NCI-H1694 treated with DMSO at 0.1 percent for 48 hours (cell line): Measurements from ENCODE around the gene LIG3.
"Not testable (repeated sequence)": the region's sequence is repeated elsewhere in the genome, so short reads cannot be mapped to it uniquely, and the experiment has no call there.

Source experiments
- DNase-seq: peaks from one replicate; lab custom pipeline; 2025; lab: John Stamatoyannopoulos, UW

The LIG3 gene

DNA sequence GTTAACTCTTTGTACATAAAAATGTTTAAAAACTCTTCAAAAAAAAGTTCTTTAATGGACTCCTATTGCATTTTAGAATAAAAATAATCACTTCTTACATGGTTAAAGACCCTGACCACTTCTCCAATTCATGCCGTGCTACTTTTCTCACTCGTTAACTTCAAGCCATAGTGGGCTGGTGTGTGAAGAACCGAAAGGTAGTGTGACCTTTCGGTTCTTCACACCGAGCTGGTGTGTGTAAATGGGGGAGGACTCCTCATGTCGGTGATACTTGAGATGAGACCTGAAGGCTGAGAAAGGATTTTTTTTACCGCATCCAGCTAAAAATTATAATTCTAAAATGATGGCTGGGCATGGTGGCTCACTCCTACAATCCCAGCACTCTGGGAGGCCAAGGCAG, 61.1 kb downstream of the LIG3 start:
- DNase-seq, result no peak

DNA sequence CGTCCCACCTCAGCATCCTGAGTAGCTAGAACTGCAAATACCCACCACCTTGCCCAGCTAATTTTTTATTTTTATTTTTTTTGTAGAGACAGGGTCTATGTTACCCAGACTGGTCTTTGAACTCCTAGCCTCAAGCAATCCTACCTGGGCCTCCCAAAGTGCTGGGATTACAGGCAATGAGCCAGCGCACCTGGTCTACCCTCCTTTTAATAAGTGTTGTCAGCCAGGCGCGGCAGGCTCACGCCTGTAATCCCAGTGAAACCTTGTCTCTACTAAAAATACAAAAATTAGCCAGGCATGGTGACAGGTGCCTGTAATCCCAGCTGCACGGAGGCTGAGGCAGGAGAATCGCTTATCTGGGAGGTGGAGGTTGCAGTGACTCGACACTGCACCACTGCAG, 63.9 kb downstream of the LIG3 start:
- DNase-seq, result no peak

DNA sequence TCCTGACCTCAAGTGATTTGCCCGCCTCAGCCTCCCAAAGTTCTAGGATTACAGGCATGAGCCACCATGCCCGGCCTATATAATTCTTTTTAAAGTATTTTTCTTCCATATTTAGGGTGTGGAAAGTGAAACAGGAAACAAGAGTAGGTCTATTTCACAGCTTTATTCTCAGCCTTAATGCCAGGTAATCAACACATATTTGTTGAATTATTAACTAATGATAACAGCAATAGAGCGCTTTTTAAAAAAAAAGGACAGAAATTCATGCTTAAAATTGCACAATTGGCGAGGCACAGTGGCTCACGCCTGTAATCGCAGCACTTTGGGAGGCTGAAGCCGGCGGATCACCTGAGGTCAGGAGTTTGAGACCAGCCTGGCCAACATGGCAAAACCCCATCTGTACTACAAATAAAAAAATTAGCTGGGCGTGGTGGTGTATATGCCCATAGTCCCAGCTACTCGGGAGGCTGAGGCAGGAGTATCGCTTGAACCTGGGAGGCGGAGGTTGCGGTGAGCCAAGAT, 65.2 kb downstream of the LIG3 start:
- DNase-seq, result not testable (repeated sequence)

DNA sequence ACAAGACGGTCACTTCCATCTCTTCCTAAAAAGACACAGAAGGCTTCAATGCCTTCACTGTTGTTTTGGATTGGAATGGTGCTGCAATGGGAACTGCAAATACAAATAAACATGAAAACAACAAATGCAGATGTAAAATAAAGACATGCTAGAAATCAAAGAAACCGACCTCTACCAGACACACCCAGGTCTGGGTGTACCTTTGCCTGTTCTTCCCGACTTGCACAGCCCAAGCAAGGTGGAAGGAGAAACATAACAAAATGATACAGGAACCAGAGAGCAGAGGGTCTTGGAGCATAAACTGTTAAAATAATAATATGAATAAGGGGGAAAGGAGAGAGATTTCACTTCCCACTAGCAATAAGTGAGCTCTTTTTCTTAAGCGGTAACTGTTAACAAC, 65.9 kb downstream of the LIG3 start:
- no peak for DNase-seq

DNA sequence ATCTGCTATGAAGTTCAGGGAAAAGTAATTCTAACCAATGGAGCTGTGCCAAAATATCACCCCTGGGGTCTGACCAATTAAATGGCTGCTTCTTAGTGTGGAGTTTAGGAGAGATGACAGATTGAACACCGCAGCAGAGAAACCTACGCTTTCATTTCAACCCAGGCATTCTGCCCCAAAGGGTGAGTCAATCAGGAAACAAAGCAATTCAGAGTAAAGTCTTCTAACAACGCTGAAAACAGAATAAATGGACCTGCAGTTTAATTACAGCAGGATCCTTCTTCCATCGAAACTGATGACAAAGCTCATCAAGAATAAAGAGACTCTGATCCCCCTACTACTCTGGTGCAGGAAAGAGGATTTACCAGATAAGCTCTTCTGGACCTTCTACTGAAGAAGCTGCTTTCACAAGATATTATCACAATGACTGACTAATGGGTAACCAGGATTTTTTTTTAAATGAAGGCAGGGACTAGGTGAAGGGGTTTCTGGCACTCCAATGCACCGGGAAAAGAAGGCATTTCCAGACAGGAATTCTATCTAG, 66.5 kb downstream of the LIG3 start:
- DNase-seq, result no peak

DNA sequence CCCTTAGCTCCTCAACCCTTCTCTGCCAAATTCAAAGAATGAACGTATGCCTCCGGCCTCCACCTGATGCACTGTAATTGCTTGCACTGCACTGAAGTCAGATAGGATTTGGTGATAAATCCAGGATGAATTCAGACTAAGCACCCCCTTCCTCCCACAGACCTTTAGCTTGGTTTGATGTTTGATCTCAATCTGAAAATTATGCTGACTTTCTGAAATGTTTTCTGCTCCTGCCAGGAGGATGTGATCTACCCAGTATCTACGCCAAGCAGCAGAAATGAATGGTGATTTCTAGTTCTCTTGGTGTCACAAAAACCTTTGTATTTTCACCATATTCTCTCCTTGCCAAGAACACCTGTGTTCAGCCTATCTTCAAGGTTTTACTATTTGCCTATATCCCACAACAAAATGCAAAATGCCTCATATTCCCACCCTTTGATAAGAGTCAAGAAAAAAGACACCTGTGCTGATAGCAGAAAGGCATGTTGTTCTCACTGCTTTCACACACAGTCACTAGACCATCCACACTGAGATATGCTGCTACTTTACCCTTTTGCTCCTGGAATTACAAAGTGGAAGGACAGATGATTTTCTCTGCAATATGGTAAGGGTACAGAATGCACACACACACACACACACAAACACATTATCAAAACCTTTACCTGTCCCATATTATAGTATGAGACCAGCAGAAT, 68.5 kb downstream of the LIG3 start:
- DNase-seq, result no peak

DNA sequence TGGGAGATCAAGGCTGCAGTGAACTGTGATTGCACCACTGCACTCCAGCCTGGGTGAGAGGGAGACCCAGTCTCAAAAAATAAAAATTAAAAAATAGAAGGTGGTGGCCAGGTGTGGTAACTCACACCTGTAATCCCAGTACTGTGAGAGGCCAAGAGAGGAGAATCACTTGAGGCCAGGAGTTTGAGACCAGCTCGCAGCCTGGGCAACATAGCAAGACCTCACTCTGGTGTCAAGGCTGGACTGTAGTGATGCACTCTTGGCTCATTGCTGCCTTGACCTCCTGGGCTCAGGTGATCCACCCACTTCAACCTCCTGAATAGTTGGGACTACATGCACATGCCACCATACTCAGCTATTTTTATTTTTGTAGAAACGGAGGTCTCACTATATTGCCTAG, 69.9 kb downstream of the LIG3 start:
- no peak for DNase-seq

DNA sequence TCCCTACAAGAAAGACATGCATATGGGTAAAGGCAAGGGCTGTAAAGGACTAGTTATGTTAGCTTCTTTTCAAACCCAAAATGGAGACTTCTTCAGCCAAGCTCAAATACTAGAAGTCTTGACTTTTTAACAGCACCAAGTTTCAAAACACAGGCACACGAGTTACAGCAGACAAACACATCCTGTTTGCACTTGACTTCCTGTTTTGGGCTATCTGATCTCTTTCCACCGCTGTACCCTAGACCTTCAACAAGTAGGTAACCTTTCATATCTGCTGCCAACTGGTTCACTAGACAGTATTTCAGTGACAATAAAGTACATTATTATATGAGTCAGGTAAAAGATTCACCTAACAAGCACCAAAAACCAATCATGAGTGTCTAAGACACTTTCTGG, 70.9 kb downstream of the LIG3 start:
- no peak for DNase-seq

DNA sequence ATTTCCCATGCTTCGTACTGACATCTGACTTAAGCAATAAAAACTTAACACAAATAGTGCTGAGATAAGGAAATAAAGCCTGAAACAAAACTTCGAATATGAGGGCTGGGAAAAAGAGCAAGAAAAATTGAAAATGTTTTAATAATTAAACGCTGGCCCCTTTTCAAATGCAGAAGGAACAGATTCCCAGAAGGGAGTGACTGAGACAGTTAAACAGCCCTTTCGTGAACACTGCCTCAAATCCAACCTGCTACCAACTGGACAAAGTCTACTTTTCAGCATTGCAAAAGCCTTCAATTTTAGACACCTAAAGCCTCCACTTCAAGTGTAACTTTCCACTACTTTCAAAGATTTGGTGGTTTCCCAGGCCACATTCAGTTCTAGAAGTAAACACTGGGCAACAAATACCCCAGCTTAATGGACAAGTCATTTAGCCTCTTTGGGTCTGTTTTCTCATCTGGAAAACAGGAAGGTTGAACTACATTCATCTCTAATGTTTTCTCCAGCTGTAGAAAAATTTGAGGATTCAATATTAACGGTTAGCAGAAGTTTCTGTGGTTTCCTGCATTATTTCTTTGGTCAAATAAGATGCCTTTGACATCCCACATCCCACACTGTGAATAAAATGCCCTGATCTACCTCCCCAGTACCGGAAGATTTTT, 71.4 kb downstream of the LIG3 start:
- DNase-seq, result no peak

DNA sequence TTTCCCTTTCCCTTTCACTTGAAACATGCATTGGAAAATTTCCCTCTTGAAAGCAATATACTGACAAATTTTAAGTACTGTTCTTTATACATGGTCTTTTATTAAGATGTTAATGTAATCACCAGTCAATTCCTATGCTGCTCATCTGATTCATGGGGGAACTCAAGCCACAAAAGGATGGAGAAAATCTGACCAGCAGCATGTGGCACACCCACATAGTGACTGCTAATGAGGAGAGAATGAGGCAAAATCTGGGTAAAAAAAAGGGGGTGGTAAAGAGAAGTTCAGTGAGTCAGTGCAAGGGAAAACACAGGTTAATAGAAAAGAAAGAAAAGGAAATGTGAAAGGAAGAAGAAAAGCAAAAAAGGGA, 71.9 kb downstream of the LIG3 start:
- DNase-seq, result no peak

DNA sequence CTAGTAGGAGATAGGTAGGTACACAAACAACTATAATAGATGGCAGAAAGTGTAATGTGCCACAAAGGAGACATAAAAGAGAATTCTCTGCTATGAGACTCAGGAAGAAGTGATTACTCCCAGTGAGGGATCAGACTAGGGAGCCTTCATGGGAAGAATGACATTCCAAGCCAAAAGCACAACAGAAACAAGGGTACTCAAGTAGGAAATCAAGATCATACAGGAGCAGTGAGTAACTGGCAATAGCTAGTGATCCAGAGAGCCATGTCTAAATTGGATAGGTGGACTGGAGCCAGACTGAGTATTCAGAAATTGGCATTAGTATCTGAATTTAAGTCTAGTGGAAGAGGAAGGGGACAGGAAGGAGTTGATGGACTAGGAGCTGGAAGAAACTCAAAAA, 72.5 kb downstream of the LIG3 start:
- no peak for DNase-seq

DNA sequence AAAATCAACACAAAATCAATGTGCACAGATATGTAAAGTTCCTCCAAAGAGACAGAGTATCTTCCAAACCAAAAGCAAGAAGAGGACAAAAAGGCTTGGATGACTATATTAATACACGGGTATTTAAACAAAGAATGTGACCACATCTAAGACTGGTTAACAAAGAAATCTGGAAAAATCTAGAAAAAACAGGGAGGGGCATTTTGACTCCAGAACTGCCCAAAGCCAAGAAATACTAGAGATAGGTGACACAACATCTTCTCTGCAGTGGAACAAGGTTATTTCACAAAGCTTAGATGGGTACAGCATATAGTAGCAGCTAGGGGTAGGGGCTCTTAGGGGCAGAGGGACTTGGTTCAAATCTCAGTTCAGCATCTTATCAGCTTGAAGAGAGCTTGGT, 72.9 kb downstream of the LIG3 start:
- no peak for DNase-seq

DNA sequence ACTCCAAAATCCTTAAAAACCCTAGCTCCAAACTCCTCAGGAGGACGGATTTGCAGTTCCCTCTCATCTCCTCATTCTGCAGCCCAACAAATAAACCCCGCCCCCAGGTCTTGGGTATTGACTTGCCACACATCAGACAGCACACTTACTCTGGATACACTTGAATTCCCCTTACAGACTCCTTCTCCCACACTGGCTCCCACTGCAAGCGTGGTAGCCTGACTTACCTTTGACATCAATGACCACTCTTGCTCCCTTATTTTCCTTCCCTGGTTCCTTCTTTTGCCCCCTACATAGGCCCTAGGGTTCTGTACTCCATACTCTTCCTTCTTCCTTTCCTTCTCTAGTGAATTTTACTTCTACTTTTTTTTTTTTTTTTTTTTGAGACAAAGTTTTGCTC, 75.7 kb downstream of the LIG3 start:
- DNase-seq, result no peak

DNA sequence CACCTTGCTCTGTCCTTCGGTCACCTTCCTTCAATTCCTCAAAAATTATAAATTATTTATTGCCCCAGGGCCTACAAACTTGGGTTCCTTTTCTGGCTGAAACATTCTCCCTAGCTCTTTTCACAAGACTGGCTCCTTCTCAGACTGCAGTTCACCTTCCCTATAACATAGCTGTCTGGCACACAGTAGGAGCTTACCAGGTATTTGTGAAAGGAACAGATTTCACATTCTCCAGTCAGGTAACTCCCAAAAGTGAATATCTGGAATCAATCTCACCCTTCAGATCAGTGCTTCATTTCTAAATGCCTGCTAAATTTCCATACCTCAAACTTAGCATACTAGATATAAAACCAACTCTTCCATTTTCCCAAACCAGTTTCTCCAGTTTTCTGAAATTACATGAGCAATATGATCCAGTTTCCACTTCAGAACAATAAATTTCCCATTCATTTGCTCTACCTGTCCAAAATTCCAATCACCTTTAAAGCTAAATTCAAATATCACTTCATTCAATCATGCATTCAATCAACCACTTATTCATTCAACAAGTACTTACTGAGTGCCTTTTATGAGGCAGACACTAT, 77.1 kb downstream of the LIG3 start:
- DNase-seq, result no peak
